ENCODE results near the gene EPN2. TPM values are rescaled to one million over a fixed set of nuclear protein-coding genes. Genes with fewer than 3 reads are reported as not detected.

Gene EPN2
- total RNA-seq, 2 donors from 2014 or later: 28.7 to 47.9 TPM

DNA sequence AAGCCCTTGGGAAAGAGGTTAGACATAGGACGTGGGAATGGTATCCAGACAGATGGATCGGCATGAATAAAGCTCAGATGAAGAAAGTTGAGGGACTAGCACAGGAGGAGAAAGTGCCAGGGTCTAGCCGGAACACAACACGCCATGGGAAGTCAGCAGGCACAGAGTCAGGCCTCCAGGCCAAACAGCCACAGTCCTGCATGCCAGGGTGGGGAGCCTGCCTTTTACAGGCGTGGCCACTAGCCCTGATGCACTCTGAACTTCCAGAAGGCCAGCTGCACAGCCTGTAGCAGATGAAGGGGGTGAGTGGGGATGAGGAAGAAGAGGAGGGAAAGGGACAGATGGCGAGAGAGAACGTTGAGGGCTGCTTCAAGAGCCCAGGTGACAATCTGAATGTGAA, 120.2 kb downstream of the EPN2 start:
- no peaks in the 10 kb centered on the region for H3K36me3 ChIP-seq
- no peak overlapping the region for H3K27ac ChIP-seq
- H3K4me3 ChIP-seq: no peak overlapping the region
- ATAC-seq (ENCODE audit: insufficient number of reproducible peaks, low FRiP score, low read depth): no peak
- no peaks in the 10 kb centered on the region for H3K27me3 ChIP-seq (replicated peaks; ENCODE audit: insufficient read depth)
- peaks cover 0 to 8% of the 10 kb centered on the region in 2 donors for H3K4me1 ChIP-seq (ENCODE audit: control insufficient read depth in 1 of 2, low read depth in 2 of 2)
- DNase-seq (ENCODE audit: low spot score): no peak
- TF ChIP-seq, protein P1, sequence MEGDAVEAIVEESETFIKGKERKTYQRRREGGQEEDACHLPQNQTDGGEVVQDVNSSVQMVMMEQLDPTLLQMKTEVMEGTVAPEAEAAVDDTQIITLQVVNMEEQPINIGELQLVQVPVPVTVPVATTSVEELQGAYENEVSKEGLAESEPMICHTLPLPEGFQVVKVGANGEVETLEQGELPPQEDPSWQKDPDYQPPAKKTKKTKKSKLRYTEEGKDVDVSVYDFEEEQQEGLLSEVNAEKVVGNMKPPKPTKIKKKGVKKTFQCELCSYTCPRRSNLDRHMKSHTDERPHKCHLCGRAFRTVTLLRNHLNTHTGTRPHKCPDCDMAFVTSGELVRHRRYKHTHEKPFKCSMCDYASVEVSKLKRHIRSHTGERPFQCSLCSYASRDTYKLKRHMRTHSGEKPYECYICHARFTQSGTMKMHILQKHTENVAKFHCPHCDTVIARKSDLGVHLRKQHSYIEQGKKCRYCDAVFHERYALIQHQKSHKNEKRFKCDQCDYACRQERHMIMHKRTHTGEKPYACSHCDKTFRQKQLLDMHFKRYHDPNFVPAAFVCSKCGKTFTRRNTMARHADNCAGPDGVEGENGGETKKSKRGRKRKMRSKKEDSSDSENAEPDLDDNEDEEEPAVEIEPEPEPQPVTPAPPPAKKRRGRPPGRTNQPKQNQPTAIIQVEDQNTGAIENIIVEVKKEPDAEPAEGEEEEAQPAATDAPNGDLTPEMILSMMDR (IDR thresholded peaks at IDR 0.05): no peak
- no peaks in the 10 kb centered on the region for H3K9me3 ChIP-seq

GRCh38 chr17:19357761-19358160, 120.6 kb downstream of the EPN2 start:
- Histone ChIP-seq H3K27ac (no peak overlapping the region), H3K4me1 (ENCODE audit: control insufficient read depth in 1 of 2, low read depth in 2 of 2) (peaks cover 0 to 8% of the 10 kb centered on the region in 2 donors), H3K36me3 (no peaks in the 10 kb centered on the region), H3K4me3 (no peak overlapping the region), H3K9me3 (no peaks in the 10 kb centered on the region), H3K27me3 (replicated peaks; ENCODE audit: insufficient read depth) (no peaks in the 10 kb centered on the region)
- TF ChIP-seq, protein P1 (IDR thresholded peaks at IDR 0.05): no peak
- no peak for DNase-seq (ENCODE audit: low spot score)
- ATAC-seq (ENCODE audit: insufficient number of reproducible peaks, low FRiP score, low read depth): no peak

DNA sequence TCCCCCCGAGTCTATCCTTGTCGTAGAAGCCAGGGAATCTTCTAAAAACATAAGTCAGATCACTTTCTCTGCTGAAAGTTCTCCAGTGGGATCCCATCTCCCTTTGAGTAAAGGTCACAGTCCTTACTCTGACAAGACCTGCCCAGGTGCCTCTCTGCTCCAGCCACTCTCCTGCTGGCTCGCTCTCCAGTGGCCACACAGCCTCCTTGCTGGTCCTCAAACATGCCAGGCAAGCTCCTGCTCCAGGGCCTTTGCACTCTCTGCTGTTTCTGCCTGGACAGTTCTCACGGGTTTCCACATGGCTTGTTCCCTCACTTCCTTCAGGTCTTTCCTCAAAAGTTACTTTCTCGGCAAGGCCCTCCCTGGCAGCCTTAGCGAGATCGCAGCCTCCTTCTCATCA, 122.0 kb downstream of the EPN2 start:
- TF ChIP-seq, protein P1 (IDR thresholded peaks at IDR 0.05): no peak
- no peak for DNase-seq (ENCODE audit: low spot score)
- no peaks in the 10 kb centered on the region for H3K9me3 ChIP-seq
- H3K4me1 ChIP-seq (ENCODE audit: control insufficient read depth in 1 of 2, low read depth in 2 of 2): peaks cover 0 to 8% of the 10 kb centered on the region in 2 donors
- H3K27ac ChIP-seq: no peak overlapping the region
- H3K4me3 ChIP-seq: no peak overlapping the region
- H3K36me3 ChIP-seq: no peaks in the 10 kb centered on the region
- no peaks in the 10 kb centered on the region for H3K27me3 ChIP-seq (replicated peaks; ENCODE audit: insufficient read depth)
- ATAC-seq (ENCODE audit: insufficient number of reproducible peaks, low FRiP score, low read depth): no peak

- ATAC-seq (ENCODE audit: insufficient number of reproducible peaks, low FRiP score, low read depth) (no peak), DNase-seq (ENCODE audit: low spot score) (no peak)
- Histone ChIP-seq H3K4me1 (ENCODE audit: control insufficient read depth in 1 of 2, low read depth in 2 of 2) (peaks cover 0 to 8% of the 10 kb centered on the region in 2 donors), H3K4me3 (no peak overlapping the region), H3K27me3 (replicated peaks; ENCODE audit: insufficient read depth) (no peaks in the 10 kb centered on the region), H3K27ac (no peak overlapping the region), H3K9me3 (no peaks in the 10 kb centered on the region), H3K36me3 (no peaks in the 10 kb centered on the region)
- TF ChIP-seq, protein P1 (IDR thresholded peaks at IDR 0.05): no peak
These were observed 122.7 kb downstream of the EPN2 start for GRCh38 chr17:19359856-19360255.

GRCh38 chr17:19360772-19361171, 123.6 kb downstream of the EPN2 start:
- no peak overlapping the region for H3K4me3 ChIP-seq
- no peak overlapping the region for H3K27ac ChIP-seq
- DNase-seq (ENCODE audit: low spot score) (no peak), ATAC-seq (ENCODE audit: insufficient number of reproducible peaks, low FRiP score, low read depth) (no peak)
- no peaks in the 10 kb centered on the region for H3K27me3 ChIP-seq (replicated peaks; ENCODE audit: insufficient read depth)
- H3K36me3 ChIP-seq: no peaks in the 10 kb centered on the region
- H3K4me1 ChIP-seq (ENCODE audit: control insufficient read depth in 1 of 2, low read depth in 2 of 2): peaks cover 0 to 8% of the 10 kb centered on the region in 2 donors
- H3K9me3 ChIP-seq: no peaks in the 10 kb centered on the region
- TF ChIP-seq, protein P1 (IDR thresholded peaks at IDR 0.05): no peak
